ENCODE results near the gene SLC43A3. TPM values are rescaled to one million over a fixed set of nuclear protein-coding genes. Genes with fewer than 3 reads are reported as not detected.

The SLC43A3 gene
- total and polyA plus RNA-seq, 2 of the 4 experiments (the other 2 are of a cell fraction) = 12.7 to 21.1 TPM

GRCh38 chr11:57392066-57392762 is 34.7 kb downstream of the SLC43A3 start:
- H3K4me2 ChIP-seq (ENCODE audit: low read depth, low read length) = no peak overlapping the region
- DNase-seq (no peak), ATAC-seq (ENCODE audit: low read depth) (no peak)
- no peak overlapping the region for H2AK9ac ChIP-seq (replicated peaks; ENCODE audit: low read depth, low read length, poor library complexity)
- H3K4me3 ChIP-seq (ENCODE audit: insufficient read depth, low read depth, low read length) = no peak overlapping the region
- CTCF ChIA-PET = no interaction called here
- no peak overlapping the region for H2AFZ ChIP-seq (replicated peaks; ENCODE audit: low read length, poor library complexity)
- H3K18ac ChIP-seq (ENCODE audit: low read depth, low read length) = no peak overlapping the region
- H4K91ac ChIP-seq (ENCODE audit: insufficient read depth, low read depth, low read length) = no peak overlapping the region
- intact Hi-C loops (cut with micrococcal nuclease) = no loop called here
- no peak overlapping the region for H4K5ac ChIP-seq (ENCODE audit: low read depth, low read length)
- TF ChIP-seq CEBPB (IDR thresholded peaks at IDR 0.05; ENCODE audit: low read depth, low read length) = no peak
- no peak for TF ChIP-seq MAFK (IDR thresholded peaks at IDR 0.05; ENCODE audit: low read depth, low read length)
- no peak for TF ChIP-seq CHD1 (IDR thresholded peaks at IDR 0.05; ENCODE audit: low read depth, low read length)
- no peak for TF ChIP-seq BHLHE40 (IDR thresholded peaks at IDR 0.05; ENCODE audit: low read depth, low read length)
- no peak for TF ChIP-seq FOS (IDR thresholded peaks at IDR 0.05; ENCODE audit: low read depth, low read length)
- no peak for TF ChIP-seq RFX5 (IDR thresholded peaks at IDR 0.05; ENCODE audit: low read depth, low read length)
- TF ChIP-seq MAZ (IDR thresholded peaks at IDR 0.05; ENCODE audit: borderline replicate concordance, low read depth, low read length) = no peak
- TF ChIP-seq NFE2L2 (IDR thresholded peaks at IDR 0.05; ENCODE audit: low read depth, low read length) = no peak
- no peak for TF ChIP-seq SMC3 (IDR thresholded peaks at IDR 0.05; ENCODE audit: low read depth, low read length)
- no peak for TF ChIP-seq CTCF (conservative IDR thresholded peaks at IDR 0.05; ENCODE audit: low read depth, low read length)
- TF ChIP-seq USF2 (IDR thresholded peaks at IDR 0.05; ENCODE audit: low read depth, low read length) = no peak
- no peak for TF ChIP-seq MXI1 (IDR thresholded peaks at IDR 0.05; ENCODE audit: borderline replicate concordance, low read depth, low read length)
- no peak for TF ChIP-seq RCOR1 (IDR thresholded peaks at IDR 0.05; ENCODE audit: insufficient replicate concordance, low read length)
- no peak for TF ChIP-seq RAD21 (IDR thresholded peaks at IDR 0.05; ENCODE audit: low read length)
- TF ChIP-seq POLR2A (IDR thresholded peaks at IDR 0.05; ENCODE audit: low read depth, low read length) = no peak
- H4K20me1 ChIP-seq (ENCODE audit: insufficient read depth, low read length) = no peaks in the 10 kb centered on the region; the same call in 1 of the 2 replicates
- H2AK5ac ChIP-seq (ENCODE audit: low read depth, low read length) = no peak overlapping the region
- BruUV-seq (replicated peaks) = no TSS peak
- H3K27me3 ChIP-seq (ENCODE audit: control insufficient read depth, insufficient read depth, low read length) = peaks cover 46% of the 10 kb centered on the region
- H3K23ac ChIP-seq (ENCODE audit: low read depth, low read length) = no peak overlapping the region
- in situ Hi-C loops (cut with MboI; ENCODE audit: low sequenced_read_pairs) = no loop called here
- H2BK120ac ChIP-seq (ENCODE audit: low read depth, low read length) = no peak overlapping the region
- no peaks in the 10 kb centered on the region for H3K36me3 ChIP-seq (ENCODE audit: control insufficient read depth, insufficient read depth, low read length)
- no peaks in the 10 kb centered on the region for H3K9me1 ChIP-seq (ENCODE audit: insufficient read depth, low read length)
- dilution Hi-C loops (cut with HindIII; ENCODE audit: low sequenced_read_pairs, unreplicated experiment) = no loop called here
- H3K9me3 ChIP-seq (ENCODE audit: control insufficient read depth, insufficient read depth, low read length) = no peaks in the 10 kb centered on the region
- no peaks in the 10 kb centered on the region for H3K4me1 ChIP-seq (ENCODE audit: control insufficient read depth, insufficient read depth, low read length)
- H3K4ac ChIP-seq (ENCODE audit: low read depth, low read length) = no peak overlapping the region
- no peak overlapping the region for H2BK15ac ChIP-seq (ENCODE audit: low read depth, low read length)
- H3K9ac ChIP-seq (ENCODE audit: low read depth, low read length) = no peak overlapping the region
- H3K56ac ChIP-seq (ENCODE audit: extremely low read depth, insufficient read depth, low read length) = no peak overlapping the region
- no peaks in the 10 kb centered on the region for H3K79me1 ChIP-seq (ENCODE audit: low read depth in 1 of 2, low read length in 2 of 2)
- H2BK20ac ChIP-seq (ENCODE audit: low read depth, low read length) = no peak overlapping the region
- H3K14ac ChIP-seq (replicated peaks; ENCODE audit: low read depth, low read length) = no peak overlapping the region
- no peak overlapping the region for H4K8ac ChIP-seq (ENCODE audit: low read depth in 2 of 2, low read length in 2 of 2)
- no peak overlapping the region for H3K27ac ChIP-seq (ENCODE audit: insufficient read depth, low read length)
- H2BK5ac ChIP-seq (ENCODE audit: low read depth, low read length, poor library complexity, severe bottlenecking) = no peak overlapping the region
- POLR2A ChIA-PET (ENCODE audit: unreplicated experiment) = no interaction called here
- WGBS, 2 experiments (ENCODE audit: extremely low coverage in 2 of 2, insufficient read length in 1 of 2) = no CpG with 5 or more reads among the region's 8 CpGs

All from IMR-90 (cell line).